ENCODE data around the gene PAN2.

DNA sequence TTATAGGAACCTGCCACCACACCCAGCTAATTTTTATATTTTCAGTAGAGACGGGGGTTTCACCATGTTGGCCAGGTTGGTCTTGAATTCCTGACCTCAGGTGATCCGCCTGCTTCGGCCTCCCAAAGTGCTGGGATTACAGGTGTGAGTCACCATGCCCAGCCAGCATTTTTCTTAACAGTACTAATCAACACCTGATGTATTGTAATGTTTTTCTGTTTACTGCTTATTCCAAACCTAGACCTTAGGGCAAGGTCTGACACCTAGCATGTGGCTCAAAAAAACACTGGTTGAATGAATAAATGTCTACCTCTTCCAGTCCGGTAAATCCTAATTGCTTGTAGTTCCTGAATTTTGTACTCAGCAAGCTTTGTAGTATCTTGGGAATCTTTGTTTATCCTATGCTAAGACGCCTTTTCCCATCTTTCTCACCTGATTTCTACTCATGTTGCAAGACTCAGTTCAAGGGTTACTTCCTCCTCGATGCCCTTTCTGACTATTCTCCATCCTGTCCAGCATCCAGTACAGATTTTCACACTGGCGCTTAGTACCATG is 2.8 kb downstream of the PAN2 start:
- TF ChIP-seq EZH2 (IDR thresholded peaks at IDR 0.05) (no peak), CTCF (IDR thresholded peaks at IDR 0.05 in 2 of 3, conservative IDR thresholded peaks at IDR 0.05 in 1 of 3; ENCODE audit: borderline replicate concordance in 1 of 3, insufficient read depth in 1 of 3, low read depth in 2 of 3, low read length in 2 of 3) (no peak), RAD21 (IDR thresholded peaks at IDR 0.05; ENCODE audit: low read depth) (no peak), POLR2A (IDR thresholded peaks at IDR 0.05; ENCODE audit: borderline replicate concordance, extremely low read depth, insufficient read depth, insufficient read length) (no peak), YY1 (IDR thresholded peaks at IDR 0.05; ENCODE audit: extremely low read depth, insufficient replicate concordance, low read depth, low read length) (no peak), EZH2phosphoT487 (IDR thresholded peaks at IDR 0.05; ENCODE audit: borderline replicate concordance) (no peak), ZNF274 (IDR thresholded peaks at IDR 0.05; ENCODE audit: low read depth, low read length) (no peak), EGR1 (IDR thresholded peaks at IDR 0.05; ENCODE audit: low read depth) (no peak), TCF7L2 (IDR thresholded peaks at IDR 0.05; ENCODE audit: borderline replicate concordance, extremely low read depth, insufficient read depth, insufficient read length) (no peak), POLR2AphosphoS5 (IDR thresholded peaks at IDR 0.05; ENCODE audit: low read depth, low read length) (no peak), CEBPB (IDR thresholded peaks at IDR 0.05; ENCODE audit: low read depth) (no peak)
- TF ChIP-seq, protein P1, sequence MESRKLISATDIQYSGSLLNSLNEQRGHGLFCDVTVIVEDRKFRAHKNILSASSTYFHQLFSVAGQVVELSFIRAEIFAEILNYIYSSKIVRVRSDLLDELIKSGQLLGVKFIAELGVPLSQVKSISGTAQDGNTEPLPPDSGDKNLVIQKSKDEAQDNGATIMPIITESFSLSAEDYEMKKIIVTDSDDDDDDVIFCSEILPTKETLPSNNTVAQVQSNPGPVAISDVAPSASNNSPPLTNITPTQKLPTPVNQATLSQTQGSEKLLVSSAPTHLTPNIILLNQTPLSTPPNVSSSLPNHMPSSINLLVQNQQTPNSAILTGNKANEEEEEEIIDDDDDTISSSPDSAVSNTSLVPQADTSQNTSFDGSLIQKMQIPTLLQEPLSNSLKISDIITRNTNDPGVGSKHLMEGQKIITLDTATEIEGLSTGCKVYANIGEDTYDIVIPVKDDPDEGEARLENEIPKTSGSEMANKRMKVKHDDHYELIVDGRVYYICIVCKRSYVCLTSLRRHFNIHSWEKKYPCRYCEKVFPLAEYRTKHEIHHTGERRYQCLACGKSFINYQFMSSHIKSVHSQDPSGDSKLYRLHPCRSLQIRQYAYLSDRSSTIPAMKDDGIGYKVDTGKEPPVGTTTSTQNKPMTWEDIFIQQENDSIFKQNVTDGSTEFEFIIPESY (IDR thresholded peaks at IDR 0.05; ENCODE audit: extremely low read depth, insufficient replicate concordance, low read length): no peak
- TF ChIP-seq, protein P2, sequence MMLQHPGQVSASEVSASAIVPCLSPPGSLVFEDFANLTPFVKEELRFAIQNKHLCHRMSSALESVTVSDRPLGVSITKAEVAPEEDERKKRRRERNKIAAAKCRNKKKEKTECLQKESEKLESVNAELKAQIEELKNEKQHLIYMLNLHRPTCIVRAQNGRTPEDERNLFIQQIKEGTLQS (IDR thresholded peaks at IDR 0.05): no peak
- TF ChIP-seq, protein P3, sequence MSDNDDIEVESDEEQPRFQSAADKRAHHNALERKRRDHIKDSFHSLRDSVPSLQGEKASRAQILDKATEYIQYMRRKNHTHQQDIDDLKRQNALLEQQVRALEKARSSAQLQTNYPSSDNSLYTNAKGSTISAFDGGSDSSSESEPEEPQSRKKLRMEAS (IDR thresholded peaks at IDR 0.05): no peak
